Amniotic epithelial cell (primary cell): ENCODE results near the gene PRRC2C.
"Not testable (repeated sequence)": the region's sequence is repeated elsewhere in the genome, so short reads cannot be mapped to it uniquely, and the experiment has no call there.

Experiments
- DNase-seq: peaks from one replicate; pipeline ENCODE4 v3.0.0-alpha.2; 2010; ENCODE audit warnings: low read depth

PRRC2C gene

GRCh38 chr1:171485375-171486047 lies at the start of gene PRRC2C:
Gene PRRC2C (plus strand): TSS chr1:171485530. CDS start chr1:171512089, 26,559 bp downstream.
- DNase-seq, result peak; percentile 97

- peak; percentile 92 for DNase-seq
Measured at GRCh38 chr1:171438441-171438840, 46.9 kb upstream of the PRRC2C start.

DNA sequence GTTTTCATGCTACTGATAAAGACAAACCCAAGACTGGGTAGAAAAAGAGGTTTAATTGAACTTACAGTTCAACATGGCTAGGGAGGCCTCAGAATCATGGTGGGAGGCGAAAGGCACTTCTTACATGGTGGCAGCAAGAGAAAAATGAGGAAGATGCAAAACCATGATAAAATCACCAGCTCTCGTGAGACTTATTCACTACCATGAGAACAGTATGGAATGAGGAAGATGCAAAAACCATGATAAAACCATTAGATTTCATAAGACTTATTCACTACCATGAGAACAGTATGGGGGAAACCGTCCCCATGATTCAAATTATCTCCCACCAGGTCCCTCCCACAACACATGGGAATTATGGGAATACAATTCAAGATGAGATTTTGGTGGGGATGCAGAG lies 45.1 kb upstream of the PRRC2C start:
- DNase-seq, result not testable (repeated sequence)

GRCh38 chr1:171441278-171441895 lies 43.9 kb upstream of the PRRC2C start:
- peak; percentile 84 for DNase-seq

- no peak for DNase-seq
Measured at GRCh38 chr1:171446386-171446785, 38.9 kb upstream of the PRRC2C start.

GRCh38 chr1:171455967-171456366 lies 29.4 kb upstream of the PRRC2C start:
- no peak for DNase-seq

DNA sequence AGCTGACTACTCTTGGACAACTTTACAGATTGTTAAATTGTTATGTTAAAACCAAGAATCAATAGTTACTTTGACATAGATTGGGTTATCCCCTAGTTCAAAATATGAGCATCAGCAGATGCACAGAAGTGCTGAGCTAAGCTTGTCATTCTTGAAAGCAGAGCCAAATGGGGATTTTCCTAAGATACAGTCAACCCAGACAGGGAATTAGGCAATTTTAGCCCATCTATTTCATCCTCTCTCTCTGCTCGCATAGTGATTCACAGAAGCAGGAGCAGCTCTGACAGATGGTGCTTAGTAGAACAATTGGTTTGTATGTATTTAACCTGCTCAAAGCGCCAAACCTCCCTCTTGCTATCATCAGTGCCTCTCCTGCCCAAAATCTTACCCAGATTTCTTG lies 27.9 kb upstream of the PRRC2C start:
- peak; percentile 80 for DNase-seq

DNA sequence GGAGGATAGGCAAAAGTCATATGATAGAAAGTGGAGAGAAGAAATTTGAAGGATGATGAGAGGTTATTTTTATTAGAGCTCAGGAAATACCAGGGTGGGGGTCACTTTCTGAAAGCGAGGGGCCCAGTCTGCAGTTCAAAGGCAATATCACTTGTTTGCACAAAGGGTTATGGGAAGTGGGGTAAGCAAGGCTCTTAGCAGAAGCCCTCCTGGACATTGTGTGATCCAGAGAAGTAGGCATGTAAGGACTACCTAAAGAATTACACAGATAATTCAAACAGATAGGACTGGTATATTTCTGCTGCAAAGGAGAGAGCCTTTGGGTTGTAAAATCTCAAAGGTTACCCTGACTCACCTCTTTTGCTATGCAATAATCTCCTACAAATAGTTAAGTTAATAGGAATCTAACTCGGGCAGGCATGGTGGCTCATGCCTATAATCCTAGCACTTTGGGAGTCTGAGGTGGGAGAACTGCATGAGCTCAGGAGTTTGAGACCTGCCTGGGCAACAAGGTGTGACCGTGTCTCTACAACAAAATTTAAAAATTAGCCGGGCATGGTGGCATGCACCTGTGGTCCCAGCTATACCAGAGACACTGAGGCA lies 25.2 kb upstream of the PRRC2C start:
- DNase-seq, result no peak

GRCh38 chr1:171467626-171468025 lies 17.7 kb upstream of the PRRC2C start:
- no peak for DNase-seq

GRCh38 chr1:171468120-171468750 lies 17.1 kb upstream of the PRRC2C start:
- DNase-seq, result peak; percentile 40

DNA sequence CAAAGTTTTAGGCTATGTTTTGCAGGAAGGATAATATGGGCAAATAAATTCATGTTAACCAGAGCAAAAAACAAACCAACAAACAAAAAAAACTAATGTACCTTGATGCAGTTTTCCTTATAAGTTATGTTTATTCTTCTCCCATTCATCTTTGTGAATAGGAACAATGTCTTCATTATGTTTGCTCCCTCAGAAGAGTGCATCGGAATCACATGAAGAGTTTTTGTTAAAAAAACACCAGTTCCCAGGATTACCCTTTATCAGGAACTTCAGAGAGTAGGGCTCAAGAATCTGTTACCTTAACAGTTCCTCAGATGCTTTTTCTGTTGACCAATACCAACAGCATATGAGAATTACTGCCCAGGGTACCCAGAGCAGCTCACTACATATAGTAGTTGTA lies 14.6 kb upstream of the PRRC2C start:
- no peak for DNase-seq

DNA sequence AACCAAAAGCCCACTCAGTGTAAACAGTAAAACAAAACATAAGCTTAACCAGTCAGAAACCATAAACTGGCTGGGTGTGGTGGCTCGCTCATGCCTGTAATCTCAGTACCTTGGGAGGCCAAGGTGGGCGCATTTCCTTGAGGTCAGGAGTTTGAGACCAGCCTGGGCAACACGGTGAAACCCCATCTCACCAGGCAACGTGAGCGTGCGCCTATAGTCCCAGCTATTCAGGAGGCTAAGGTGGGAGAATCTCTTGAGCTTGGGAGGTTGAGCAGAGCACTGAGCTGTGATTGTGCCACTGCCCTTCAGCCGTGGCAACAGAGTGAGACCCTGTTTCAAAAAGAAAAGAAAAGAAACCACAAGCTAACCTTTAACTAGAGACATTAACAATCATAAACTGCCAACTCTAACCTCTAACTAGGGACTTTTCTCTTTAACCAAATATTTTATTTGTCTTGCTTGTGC lies 13.1 kb upstream of the PRRC2C start:
- no peak for DNase-seq

GRCh38 chr1:171476829-171477228 lies 8.5 kb upstream of the PRRC2C start:
- no peak for DNase-seq

DNA sequence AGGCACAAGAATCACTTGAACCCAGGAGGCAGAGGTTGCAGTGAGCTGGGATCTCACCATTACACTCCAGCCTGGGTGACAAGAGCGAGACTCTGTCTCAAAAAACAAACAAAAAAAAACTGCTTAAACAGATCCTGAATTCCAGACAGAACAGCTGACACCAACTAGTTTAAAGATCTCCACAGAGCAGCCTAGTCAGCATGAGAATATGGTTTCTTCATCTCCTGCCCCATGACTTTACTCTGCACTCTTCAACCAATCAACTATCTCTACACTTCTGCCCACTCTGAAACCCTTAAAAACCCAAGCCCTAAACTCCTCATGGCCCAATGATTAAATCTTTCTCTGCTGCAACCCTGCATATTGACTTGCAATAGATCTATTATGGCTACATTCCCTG lies 7.5 kb upstream of the PRRC2C start:
- DNase-seq, result no peak

DNA sequence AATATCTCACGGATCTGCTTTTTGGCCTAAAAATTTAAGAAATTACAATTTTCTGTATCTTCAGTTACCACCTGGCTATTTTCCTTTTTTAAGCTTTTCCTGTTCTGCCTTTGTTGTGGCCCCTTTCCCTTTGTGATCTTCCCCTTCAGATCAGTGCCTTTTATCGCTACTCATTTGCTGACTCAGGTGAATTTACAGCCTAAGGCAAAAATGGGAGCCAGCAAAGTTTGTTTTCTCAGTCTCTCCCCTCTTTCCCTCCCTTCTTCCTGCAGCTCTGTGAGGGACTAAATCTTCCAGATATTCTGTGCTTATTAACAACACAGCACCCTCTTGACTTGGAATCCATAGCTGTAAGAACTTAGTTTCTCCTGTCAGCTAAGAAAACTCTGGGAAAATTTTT lies 5.3 kb upstream of the PRRC2C start:
- no peak for DNase-seq

DNA sequence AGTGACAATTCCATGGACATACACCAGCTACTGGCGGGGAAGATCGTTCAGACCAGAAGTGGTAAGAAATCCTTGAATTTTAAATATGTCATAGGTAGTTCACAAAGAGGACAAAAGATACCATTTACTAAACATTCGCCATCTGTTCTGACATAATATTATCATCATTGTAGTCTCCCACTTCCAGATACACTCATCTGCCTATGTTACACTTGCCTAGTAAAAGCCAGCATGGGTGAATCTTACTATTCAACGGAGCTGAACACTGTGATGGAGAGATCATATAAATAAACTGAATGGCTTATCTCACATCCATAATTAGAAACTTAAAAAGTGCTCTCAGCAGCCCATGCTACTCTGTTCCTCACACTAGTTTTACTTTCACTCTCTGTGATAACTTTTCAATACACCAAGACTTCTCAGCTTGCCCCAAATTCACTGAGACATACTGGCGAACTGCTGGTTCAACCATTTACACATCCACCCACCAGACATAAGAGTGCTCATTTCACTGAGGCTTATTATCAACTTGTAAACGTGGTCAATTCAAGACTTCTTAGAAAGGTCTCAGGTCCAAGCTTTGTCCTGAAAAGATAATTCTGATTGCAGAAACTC lies 463 bp upstream of the PRRC2C start:
- DNase-seq, result no peak

- peak; percentile 77 for DNase-seq
Measured at GRCh38 chr1:171486048-171486519, 754 bp downstream of the PRRC2C start.

DNA sequence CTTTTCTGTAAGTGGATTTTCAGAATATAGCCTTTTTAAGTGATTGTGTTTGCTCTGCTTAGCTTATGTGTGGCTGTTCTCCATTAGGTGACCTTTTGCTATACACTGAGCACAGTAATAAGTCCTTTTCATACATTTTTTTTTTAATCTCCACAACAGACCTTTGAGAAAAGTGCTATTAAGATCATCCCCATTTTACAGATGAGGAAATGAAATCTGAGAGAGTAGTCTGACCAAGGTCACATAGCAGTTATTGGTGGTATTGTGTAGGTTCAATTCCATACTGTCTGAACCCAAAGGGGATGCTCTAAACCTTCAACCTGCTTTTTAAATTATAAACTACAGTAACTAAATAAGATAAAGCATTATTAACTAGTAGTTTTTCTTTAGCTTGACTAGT lies 1.7 kb downstream of the PRRC2C start:
- no peak for DNase-seq

DNA sequence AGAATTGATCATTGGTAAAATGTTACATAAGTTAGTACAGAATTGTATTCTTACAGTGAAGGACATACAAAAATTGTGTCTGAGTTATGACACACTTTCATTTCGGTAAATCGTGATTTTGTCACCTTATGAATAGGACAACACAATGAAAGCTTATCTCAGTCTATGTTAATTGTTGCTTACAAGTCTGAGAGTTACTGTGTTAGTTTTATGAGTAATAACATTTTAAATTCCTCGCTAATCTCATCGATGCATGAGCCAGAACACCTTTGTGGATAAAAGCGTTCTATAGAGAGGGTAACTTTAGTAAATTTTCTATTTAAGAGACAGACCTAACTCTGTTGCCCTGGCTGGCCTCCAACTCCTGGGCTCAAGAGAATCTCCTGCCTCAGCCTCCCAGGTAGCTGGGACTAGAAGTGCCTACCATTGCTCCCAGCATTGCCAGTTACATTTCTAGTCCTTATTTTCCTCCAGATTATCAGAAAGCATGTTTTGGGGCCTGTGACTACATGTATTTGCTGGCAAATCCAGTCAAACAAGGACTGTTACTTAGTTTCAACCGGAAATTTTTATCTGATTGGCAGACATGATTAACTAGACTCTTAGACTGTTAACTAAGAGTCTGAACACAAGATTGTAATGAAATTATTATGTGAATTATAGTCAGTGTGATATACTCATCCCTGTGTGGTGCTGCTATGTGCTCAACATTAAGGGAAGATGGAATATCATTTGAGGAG lies 3.0 kb downstream of the PRRC2C start:
- no peak for DNase-seq

DNA sequence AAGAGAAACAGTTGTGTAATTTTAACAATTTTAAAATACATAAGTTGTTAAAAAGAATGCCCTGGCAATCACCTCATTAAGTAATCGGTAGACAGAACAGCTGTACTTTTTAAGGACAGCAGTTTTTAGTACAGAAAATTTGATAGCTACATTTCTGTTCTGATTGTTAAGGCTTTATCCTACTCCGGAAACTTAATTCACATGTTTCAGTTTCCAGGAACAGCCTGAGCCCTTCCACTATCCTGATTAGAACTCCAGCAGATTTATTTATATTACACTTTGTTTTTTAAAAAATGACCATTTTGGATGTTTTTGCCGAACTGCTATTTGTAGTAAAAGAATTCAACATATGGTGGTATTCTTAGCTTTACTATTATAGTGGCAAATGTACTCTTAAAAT lies 8.7 kb downstream of the PRRC2C start:
- no peak for DNase-seq

- DNase-seq, result no peak
Measured at GRCh38 chr1:171495444-171495843, 10.1 kb downstream of the PRRC2C start.

DNA sequence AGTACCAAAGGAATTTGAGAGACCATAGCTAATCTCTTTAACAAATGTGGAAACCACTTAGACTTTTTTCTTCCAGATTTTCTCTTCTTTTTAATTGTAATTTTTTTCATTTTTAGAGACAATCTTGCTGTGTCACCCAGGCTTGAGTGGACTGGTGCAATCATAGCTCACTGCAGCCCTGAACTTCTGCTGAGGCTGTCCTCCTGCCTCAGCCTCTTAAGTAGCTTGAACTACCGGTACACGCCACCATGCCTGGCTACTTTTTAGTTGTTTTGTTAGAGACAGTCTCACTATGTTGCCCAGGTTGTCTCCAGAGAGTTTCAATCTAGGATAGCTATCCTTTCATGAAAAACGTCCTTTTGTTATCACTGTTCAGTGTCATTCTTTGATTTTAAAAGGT lies 15.0 kb downstream of the PRRC2C start:
- DNase-seq, result no peak
